B cell (primary cell): ENCODE results near the gene GYS1. TPM values are rescaled to one million over a fixed set of nuclear protein-coding genes. Genes with fewer than 3 reads are reported as not detected.
A peak's percentile ranks its signal among the peaks of the same experiment; 100 is the strongest.

ENCODE experiments used
- ATAC-seq: fragments of 200-7000 bp; cut with Tn5 transposase; one replicate; pipeline ENCODE4 v1.10.0; 2021; ENCODE audit warnings: low read depth, mild to moderate bottlenecking, moderate number of reproducible peaks, moderate library complexity
- CTCF ChIA-PET: fragments of 350-600 bp; sonication (Branson Sonifier 250); formaldehyde crosslinking; loops from one replicate; lab custom pipeline; 2021; ENCODE audit warnings: antibody characterized with exemption, inconsistent platforms; lab: Charles Lee
- POLR2A ChIA-PET: fragments of 350-600 bp; sonication (Branson Sonifier 250); formaldehyde crosslinking; loops from one replicate; lab custom pipeline; 2021; ENCODE audit warnings: antibody characterized with exemption; lab: Charles Lee
- DNase-seq: peaks from one replicate; pipeline ENCODE4 v3.0.0; 2013
- H2AFZ ChIP-seq: 2 replicates; pipeline ENCODE4 v1.6.1; 2012; ENCODE audit warnings: mild to moderate bottlenecking, low read depth, low read length; ENCODE audit not compliant: insufficient read depth, poor library complexity, severe bottlenecking
- H3K27ac ChIP-seq, 2 donors: 1 replicate in 1 of 2; 2 replicates in 1 of 2; pipeline ENCODE4 v1.5.1; 2012 to 2013; ENCODE audit warnings: low read length in 2 of 2, mild to moderate bottlenecking in 2 of 2, moderate library complexity in 1 of 2
- H3K27me3 ChIP-seq, 4 experiments: fragments of 200-600 bp in 1 of 4; sonication (generic) in 1 of 4; replicated peaks in 1 of 4; 1 replicate in 2 of 4; 2 replicates in 2 of 4; pipeline versions ENCODE4 v1.6.1 to v1.7.0; 2013 to 2016; ENCODE audit warnings: low read length in 3 of 4, mild to moderate bottlenecking in 2 of 4, mixed read lengths in 1 of 4, moderate library complexity in 1 of 4; ENCODE audit not compliant: insufficient read depth in 4 of 4, control insufficient read depth in 3 of 4; ENCODE audit errors: control extremely low read depth in 1 of 4
- H3K36me3 ChIP-seq, 2 experiments: replicated peaks in 1 of 2; 1 replicate in 1 of 2; 2 replicates in 1 of 2; pipeline versions ENCODE4 v1.6.1 to v1.7.1; 2013; ENCODE audit warnings: low read length in 1 of 2; ENCODE audit not compliant: insufficient read depth in 2 of 2, control insufficient read depth in 1 of 2; ENCODE audit errors: control extremely low read depth in 1 of 2, extremely low read depth in 1 of 2
- H3K4me1 ChIP-seq, 2 donors: fragments of 200-600 bp in 1 of 2; sonication (generic) in 1 of 2; 1 replicate in 1 of 2; 2 replicates in 1 of 2; pipeline versions ENCODE4 v1.5.1 to v1.6.1; 2013 to 2017; ENCODE audit warnings: low read length in 2 of 2; ENCODE audit not compliant: control insufficient read depth in 2 of 2, insufficient read depth in 2 of 2
- H3K4me2 ChIP-seq: replicated peaks from 2 replicates; pipeline ENCODE3; 2012; ENCODE audit warnings: mild to moderate bottlenecking, low read depth, low read length; ENCODE audit not compliant: poor library complexity, severe bottlenecking
- H3K4me3 ChIP-seq, 5 experiments: fragments of 200-600 bp in 1 of 5; sonication (generic) in 1 of 5; 1 replicate in 3 of 5; 2 replicates in 2 of 5; pipeline versions ENCODE4 v1.5.1 to v1.7.0; 2011 to 2016; ENCODE audit warnings: low read length in 4 of 5, mild to moderate bottlenecking in 4 of 5, low read depth in 2 of 5, control low read depth in 1 of 5, moderate library complexity in 1 of 5; ENCODE audit not compliant: insufficient read depth in 1 of 5; ENCODE audit errors: control extremely low read depth in 1 of 5, extremely low read depth in 1 of 5
- H3K79me2 ChIP-seq: fragments of 200-600 bp; sonication (generic); one replicate; pipeline ENCODE4 v1.6.0; 2016; ENCODE audit warnings: low read length; ENCODE audit not compliant: control insufficient read depth, insufficient read depth
- H3K9ac ChIP-seq: fragments of 200-600 bp; sonication (generic); 2 replicates; pipeline ENCODE4 v1.6.1; 2017; ENCODE audit warnings: mild to moderate bottlenecking, low read length, moderate library complexity
- H3K9me3 ChIP-seq, 3 donors: one replicate each; pipeline versions ENCODE4 v1.6.1 to v1.7.1; 2013; ENCODE audit warnings: low read length in 2 of 3; ENCODE audit not compliant: control insufficient read depth in 2 of 3, insufficient read depth in 1 of 3; ENCODE audit errors: control extremely low read depth in 1 of 3
- H4K20me1 ChIP-seq: 2 replicates; pipeline ENCODE4 v1.6.0; 2012; ENCODE audit warnings: mild to moderate bottlenecking, low read length; ENCODE audit not compliant: insufficient read depth, control insufficient read depth, poor library complexity, severe bottlenecking
- H3K27ac Mint-ChIP-seq: one replicate; pipeline ENCODE4 v1.8.0; 2021; ENCODE audit warnings: mixed read lengths
- H3K27me3 Mint-ChIP-seq: one replicate; pipeline ENCODE4 v1.8.0; 2021; ENCODE audit warnings: mixed read lengths
- H3K4me1 Mint-ChIP-seq: one replicate; pipeline ENCODE4 v1.8.0; 2021; ENCODE audit warnings: mixed read lengths
- H3K4me3 Mint-ChIP-seq: one replicate; pipeline ENCODE4 v1.8.0; 2021; ENCODE audit warnings: mixed read lengths
- H3K9me3 Mint-ChIP-seq: one replicate; pipeline ENCODE4 v1.8.0; 2022; ENCODE audit warnings: mixed read lengths; ENCODE audit not compliant: insufficient read depth
- CTCF ChIP-seq: fragments of 200-600 bp; IDR thresholded peaks from one replicate; pipeline ENCODE4 v1.8.0; 2022; ENCODE audit warnings: antibody characterized with exemption, mild to moderate bottlenecking
- EZH2 ChIP-seq: IDR thresholded peaks from 2 replicates; pipeline ENCODE4 v1.6.1; 2012; ENCODE audit warnings: borderline replicate concordance, low read depth, mild to moderate bottlenecking, moderate library complexity, low read length; ENCODE audit not compliant: insufficient read depth, poor library complexity, severe bottlenecking
- WGBS: methylation state at CpG from one replicate; pipeline ENCODE4 v1.1.5; 2013; ENCODE audit warnings: missing lambda C conversion rate; ENCODE audit not compliant: insufficient coverage; 5-methylcytosine and 5-hydroxymethylcytosine counted together
- intact Hi-C: fragments of 100-400 bp; cut with micrococcal nuclease; formaldehyde crosslinking; loops from one replicate; pipeline ENCODE4 v1.10.0; 2022
- polyA plus RNA-seq: library from polyadenylated mRNA; depleted of rRNA; stranded (reverse); fragments of >200 nt; gene quantifications from 2 replicates; pipeline ENCODE4 v1.2.3, GENCODE V29; 2012
- total RNA-seq, 2 donors: library from RNA; stranded (reverse); fragments of 120-200 nt in 1 of 2; gene quantifications; 1 replicate in 1 of 2; 2 replicates in 1 of 2; pipeline versions ENCODE4 v1.2.3 to v1.2.4, GENCODE V29; 2013 to 2022

GYS1 gene
- total and polyA plus RNA-seq, 2 donors (not counting 1 experiment from before 2014, with no cell fraction given) = 28.9 to 62.7 TPM

- WGBS = 83% methylated on average over 3 of the region's 13 CpGs
- ChIA-PET POLR2A (interaction anchor here (1.3 kb wide), 1 partner anchor 9 kb away, joined by 13 read pairs; no protein-coding TSS in a partner anchor), CTCF (interaction anchor here (0.9 to 1.6 kb wide), 4 partner anchors 9 to 188 kb away, joined by 3 to 6 read pairs (median 4); partner anchors contain the start of gene HSD17B14)
- Mint-ChIP-seq H3K27ac (peak overlapping the region; percentile 32), H3K4me1 (peaks cover 4% of the 10 kb centered on the region), H3K9me3 (no peaks in the 10 kb centered on the region), H3K27me3 (no peaks in the 10 kb centered on the region), H3K4me3 (no peak overlapping the region)
- intact Hi-C loops = no loop called here
- H3K9me3 ChIP-seq = no peaks in the 10 kb centered on the region
- peak; percentile 66 for ATAC-seq
- H2AFZ ChIP-seq = no peak overlapping the region
- no peak for TF ChIP-seq EZH2
- peak; percentile 62 for DNase-seq
- peaks cover 3 to 14% of the 10 kb centered on the region in 2 experiments for H3K36me3 ChIP-seq
- no peak overlapping the region for H3K27ac ChIP-seq
- H4K20me1 ChIP-seq = no peaks in the 10 kb centered on the region
- no peak overlapping the region for H3K4me2 ChIP-seq
- H3K4me1 ChIP-seq = peaks cover 0 to under 1% of the 10 kb centered on the region in 2 donors
- no peaks in the 10 kb centered on the region for H3K79me2 ChIP-seq
- no peaks in the 10 kb centered on the region for H3K27me3 ChIP-seq
- no peak overlapping the region for H3K4me3 ChIP-seq
- H3K9ac ChIP-seq = no peak overlapping the region
Measured at GRCh38 chr19:48975947-48976847, 16.9 kb downstream of the GYS1 start.

- 10% methylated on average over 15 of the region's 19 CpGs for WGBS
- Histone ChIP-seq H3K4me3 (no peak overlapping the region), H4K20me1 (peaks cover 16% of the 10 kb centered on the region), H3K27ac (no peak overlapping the region), H3K4me1 (peaks cover 12 to 29% of the 10 kb centered on the region in 2 donors), H3K4me2 (no peak overlapping the region), H3K36me3 (peaks cover 3 to 55% of the 10 kb centered on the region in 2 experiments), H3K27me3 (no peaks in the 10 kb centered on the region), H3K9ac (no peak overlapping the region), H2AFZ (no peak overlapping the region), H3K9me3 (peaks cover 0 to 5% (median 0%) of the 10 kb centered on the region in 3 donors), H3K79me2 (peaks cover 9% of the 10 kb centered on the region)
- Mint-ChIP-seq H3K9me3 (no peaks in the 10 kb centered on the region), H3K27ac (peak overlapping the region; percentile 63), H3K27me3 (no peaks in the 10 kb centered on the region), H3K4me1 (peaks cover 34% of the 10 kb centered on the region), H3K4me3 (no peak overlapping the region)
- intact Hi-C loops = loop anchor here (1.0 kb wide), 5 partner anchors 38 to 183 kb away; partner anchors contain the start of gene DHDH
- TF ChIP-seq CTCF = peak; percentile 93
- TF ChIP-seq EZH2 = no peak
- ATAC-seq = peak; percentile 89
- POLR2A ChIA-PET = interaction anchor here (0.5 to 1.1 kb wide), 4 partner anchors 90 to 192 kb away, joined by 3 to 15 read pairs (median 4); no protein-coding TSS in a partner anchor
- CTCF ChIA-PET = interaction anchor here (0.6 to 5.0 kb wide), 34 partner anchors 9 to 325 kb away, joined by 3 to 70 read pairs (median 5); partner anchors contain the start of genes BAX, BCAT2, CA11 and DHDH
- DNase-seq = peak; percentile 91
Measured at GRCh38 chr19:48970923-48971395, 22.1 kb downstream of the GYS1 start.
